ENCODE results near the gene EBF3.

DNA sequence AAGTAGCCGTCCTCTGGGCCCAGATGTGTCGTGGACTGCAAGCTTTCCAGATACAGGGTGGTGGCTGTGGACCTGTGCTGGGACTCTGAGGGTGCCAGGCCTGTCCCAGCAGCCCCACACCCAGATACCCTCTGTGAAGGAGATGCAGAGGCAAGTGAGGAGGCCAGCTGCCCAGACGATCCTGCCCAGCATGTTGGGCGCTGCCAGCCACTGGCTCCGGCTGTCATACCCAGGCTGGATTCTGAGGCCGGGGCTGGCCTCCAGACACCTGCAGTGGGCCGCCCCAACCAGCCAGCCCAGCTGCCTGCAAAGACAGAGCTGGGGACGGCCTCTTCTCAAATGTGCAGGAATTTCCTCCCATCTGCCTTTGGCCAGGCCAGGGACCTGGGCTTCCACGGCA lies 39.1 kb upstream of the EBF3 start:
- TF ChIP-seq, protein P1, sequence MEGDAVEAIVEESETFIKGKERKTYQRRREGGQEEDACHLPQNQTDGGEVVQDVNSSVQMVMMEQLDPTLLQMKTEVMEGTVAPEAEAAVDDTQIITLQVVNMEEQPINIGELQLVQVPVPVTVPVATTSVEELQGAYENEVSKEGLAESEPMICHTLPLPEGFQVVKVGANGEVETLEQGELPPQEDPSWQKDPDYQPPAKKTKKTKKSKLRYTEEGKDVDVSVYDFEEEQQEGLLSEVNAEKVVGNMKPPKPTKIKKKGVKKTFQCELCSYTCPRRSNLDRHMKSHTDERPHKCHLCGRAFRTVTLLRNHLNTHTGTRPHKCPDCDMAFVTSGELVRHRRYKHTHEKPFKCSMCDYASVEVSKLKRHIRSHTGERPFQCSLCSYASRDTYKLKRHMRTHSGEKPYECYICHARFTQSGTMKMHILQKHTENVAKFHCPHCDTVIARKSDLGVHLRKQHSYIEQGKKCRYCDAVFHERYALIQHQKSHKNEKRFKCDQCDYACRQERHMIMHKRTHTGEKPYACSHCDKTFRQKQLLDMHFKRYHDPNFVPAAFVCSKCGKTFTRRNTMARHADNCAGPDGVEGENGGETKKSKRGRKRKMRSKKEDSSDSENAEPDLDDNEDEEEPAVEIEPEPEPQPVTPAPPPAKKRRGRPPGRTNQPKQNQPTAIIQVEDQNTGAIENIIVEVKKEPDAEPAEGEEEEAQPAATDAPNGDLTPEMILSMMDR (IDR thresholded peaks at IDR 0.05) = no peak
- no peak for TF ChIP-seq POLR2A (IDR thresholded peaks at IDR 0.05)
- TF ChIP-seq POLR2AphosphoS5 (IDR thresholded peaks at IDR 0.05) = no peak
- TF ChIP-seq EP300 (IDR thresholded peaks at IDR 0.05) = no peak

Data from sigmoid colon (tissue), 4 donors.